OCI-LY1 (cell line): Measurements from ENCODE around the gene SENP8.
A peak's percentile ranks its signal among the peaks of the same experiment; 100 is the strongest.

ENCODE experiments used
- H2AFZ ChIP-seq: fragments of 200-600 bp; sonication (generic), shearing (Covaris generic); 2 replicates; pipeline ENCODE4 v1.6.0; 2014; ENCODE audit warnings: antibody characterized with exemption, mild to moderate bottlenecking, low read length
- H3F3A ChIP-seq: fragments of 200-600 bp; sonication (generic), shearing (Covaris generic); 2 replicates; pipeline ENCODE4 v1.6.0; 2014; ENCODE audit warnings: mild to moderate bottlenecking, antibody characterized with exemption, low read length, moderate library complexity; ENCODE audit not compliant: insufficient read depth
- H3K27ac ChIP-seq: fragments of 200-600 bp; sonication (generic); 2 replicates; pipeline ENCODE4 v1.5.1; 2014; ENCODE audit warnings: low read length, mixed run types, mild to moderate bottlenecking, low read depth; ENCODE audit not compliant: poor library complexity, severe bottlenecking
- H3K27me3 ChIP-seq: fragments of 200-600 bp; sonication (generic); 2 replicates; pipeline ENCODE4 v1.6.0; 2014; ENCODE audit warnings: antibody characterized with exemption, mild to moderate bottlenecking, low read length, moderate library complexity; ENCODE audit not compliant: insufficient read depth
- H3K36me3 ChIP-seq: fragments of 200-600 bp; sonication (generic); 2 replicates; pipeline ENCODE4 v1.6.1; 2014; ENCODE audit warnings: mild to moderate bottlenecking, antibody characterized with exemption, low read length, moderate library complexity, mixed read lengths; ENCODE audit not compliant: insufficient read depth
- H3K4me1 ChIP-seq: fragments of 200-600 bp; sonication (generic); 2 replicates; pipeline ENCODE4 v1.5.1; 2014; ENCODE audit warnings: mild to moderate bottlenecking, low read length, moderate library complexity; ENCODE audit not compliant: insufficient read depth, severe bottlenecking
- H3K4me2 ChIP-seq: fragments of 200-600 bp; sonication (generic), shearing (Covaris generic); 2 replicates; pipeline ENCODE4 v1.6.1; 2014; ENCODE audit warnings: low read length
- H3K4me3 ChIP-seq: fragments of 200-600 bp; sonication (generic); 2 replicates; pipeline ENCODE4 v1.5.1; 2014; ENCODE audit warnings: low read length, low read depth, mild to moderate bottlenecking, mixed read lengths; ENCODE audit not compliant: poor library complexity, severe bottlenecking
- H3K79me2 ChIP-seq: fragments of 200-600 bp; shearing (Covaris generic); 2 replicates; pipeline ENCODE4 v1.6.1; 2016; ENCODE audit warnings: mixed run types, low read length, mixed read lengths; ENCODE audit not compliant: insufficient read depth
- H3K9ac ChIP-seq: fragments of 200-600 bp; sonication (generic), shearing (Covaris generic); 2 replicates; pipeline ENCODE4 v1.6.1; 2014; ENCODE audit warnings: mild to moderate bottlenecking, low read length, mixed read lengths
- H3K9me2 ChIP-seq: fragments of 200-600 bp; sonication (generic), shearing (Covaris generic); 2 replicates; pipeline ENCODE4 v1.6.1; 2014; ENCODE audit warnings: low read depth, mild to moderate bottlenecking, low read length, mixed read lengths
- H3K9me3 ChIP-seq: fragments of 200-600 bp; shearing (Covaris generic); 2 replicates; pipeline ENCODE4 v1.6.1; 2014; ENCODE audit warnings: low read length, mixed read lengths
- H4K20me1 ChIP-seq: fragments of 200-600 bp; sonication (generic), shearing (Covaris generic); 2 replicates; pipeline ENCODE4 v1.6.0; 2016; ENCODE audit warnings: mild to moderate bottlenecking, low read length; ENCODE audit not compliant: insufficient read depth
- CTCF ChIP-seq: fragments of 200-600 bp; sonication (generic), shearing (Covaris generic); IDR thresholded peaks from 2 replicates; pipeline ENCODE4 v1.5.1; 2017; ENCODE audit warnings: mild to moderate bottlenecking, antibody characterized with exemption, low read length, moderate library complexity, mixed read lengths
- EZH2 ChIP-seq: fragments of 200-600 bp; sonication (generic), shearing (Covaris generic); IDR thresholded peaks from 2 replicates; pipeline ENCODE4 v1.8.0; 2017; ENCODE audit warnings: borderline replicate concordance, mixed run types, mild to moderate bottlenecking, antibody characterized with exemption, low read length, moderate library complexity, mixed read lengths

The SENP8 gene

GRCh38 chr15:72128359-72128758 is 10.2 kb downstream of the SENP8 start:
- Histone ChIP-seq H3K9me3 (no peaks in the 10 kb centered on the region), H3K9me2 (no peaks in the 10 kb centered on the region), H3F3A (no peaks in the 10 kb centered on the region), H3K79me2 (no peaks in the 10 kb centered on the region), H3K27ac (no peak overlapping the region), H3K36me3 (no peaks in the 10 kb centered on the region), H4K20me1 (no peaks in the 10 kb centered on the region), H3K4me2 (no peak overlapping the region), H3K4me1 (peaks cover 25% of the 10 kb centered on the region), H3K9ac (no peak overlapping the region), H3K4me3 (no peak overlapping the region), H2AFZ (no peak overlapping the region), H3K27me3 (no peaks in the 10 kb centered on the region)
- TF ChIP-seq CTCF (no peak), EZH2 (no peak)

GRCh38 chr15:72130272-72130671 is 12.1 kb downstream of the SENP8 start:
- TF ChIP-seq CTCF: no peak
- TF ChIP-seq EZH2: no peak
- Histone ChIP-seq H4K20me1 (no peaks in the 10 kb centered on the region), H3K4me1 (peaks cover 22% of the 10 kb centered on the region)

GRCh38 chr15:72131922-72132321 is 13.7 kb downstream of the SENP8 start:
- Histone ChIP-seq H3K36me3 (no peaks in the 10 kb centered on the region), H3K9me2 (no peaks in the 10 kb centered on the region), H3K9ac (no peak overlapping the region), H3F3A (no peaks in the 10 kb centered on the region), H4K20me1 (no peaks in the 10 kb centered on the region), H3K4me1 (peaks cover 38% of the 10 kb centered on the region), H2AFZ (no peak overlapping the region), H3K4me3 (no peak overlapping the region), H3K4me2 (peak overlapping the region; percentile 21; the same call in 1 of the 2 replicates), H3K27me3 (no peaks in the 10 kb centered on the region), H3K79me2 (no peaks in the 10 kb centered on the region), H3K9me3 (no peaks in the 10 kb centered on the region), H3K27ac (peak overlapping the region; percentile 63)
- TF ChIP-seq EZH2: no peak
- no peak for TF ChIP-seq CTCF

More at GRCh38 chr15:72130272-72130671, 12.1 kb downstream of the SENP8 start:
- H3K4me2 ChIP-seq: no peak overlapping the region
- no peak overlapping the region for H3K27ac ChIP-seq
- no peaks in the 10 kb centered on the region for H3K36me3 ChIP-seq
- no peak overlapping the region for H3K9ac ChIP-seq
- no peaks in the 10 kb centered on the region for H3K27me3 ChIP-seq
- H3F3A ChIP-seq: no peaks in the 10 kb centered on the region
- H3K79me2 ChIP-seq: no peaks in the 10 kb centered on the region
- no peak overlapping the region for H3K4me3 ChIP-seq
- H2AFZ ChIP-seq: no peak overlapping the region
- no peaks in the 10 kb centered on the region for H3K9me2 ChIP-seq
- no peaks in the 10 kb centered on the region for H3K9me3 ChIP-seq
